Measurements from ENCODE around the gene ARFGAP1.

The ARFGAP1 gene

GRCh38 chr20:63318391-63319163 lies 46.0 kb downstream of the ARFGAP1 start:
- H3K4me3 Mint-ChIP-seq: no peak overlapping the region
- peaks cover 17% of the 10 kb centered on the region for H3K27me3 Mint-ChIP-seq (ENCODE audit: low read depth, poor library complexity)
- H3K9me3 Mint-ChIP-seq: no peaks in the 10 kb centered on the region
- no peaks in the 10 kb centered on the region for H3K36me3 Mint-ChIP-seq (ENCODE audit: low read depth)
- peaks cover 22% of the 10 kb centered on the region for H3K4me1 Mint-ChIP-seq
- no peak overlapping the region for H3K27ac Mint-ChIP-seq
- no peak for DNase-seq
- no peak for TF ChIP-seq CTCF (IDR thresholded peaks at IDR 0.05)

- TF ChIP-seq CTCF (IDR thresholded peaks at IDR 0.05): no peak
- DNase-seq: no peak
- H3K36me3 Mint-ChIP-seq (ENCODE audit: low read depth): no peaks in the 10 kb centered on the region
- H3K4me1 Mint-ChIP-seq: peaks cover 25% of the 10 kb centered on the region
- H3K9me3 Mint-ChIP-seq: no peaks in the 10 kb centered on the region
- H3K4me3 Mint-ChIP-seq: no peak overlapping the region
- H3K27me3 Mint-ChIP-seq (ENCODE audit: low read depth, poor library complexity): peaks cover 26% of the 10 kb centered on the region
- H3K27ac Mint-ChIP-seq: no peak overlapping the region
Measured at GRCh38 chr20:63319164-63320040, 46.8 kb downstream of the ARFGAP1 start.

- no peaks in the 10 kb centered on the region for H3K36me3 Mint-ChIP-seq (ENCODE audit: low read depth)
- no peaks in the 10 kb centered on the region for H3K9me3 Mint-ChIP-seq
- H3K27ac Mint-ChIP-seq: no peak overlapping the region
- no peak for TF ChIP-seq CTCF (IDR thresholded peaks at IDR 0.05)
- H3K4me3 Mint-ChIP-seq: no peak overlapping the region
- no peak for DNase-seq
- H3K27me3 Mint-ChIP-seq (ENCODE audit: low read depth, poor library complexity): peaks cover 30% of the 10 kb centered on the region
- H3K4me1 Mint-ChIP-seq: peaks cover 25% of the 10 kb centered on the region
Measured at GRCh38 chr20:63320041-63320511, 47.5 kb downstream of the ARFGAP1 start.

GRCh38 chr20:63320616-63321147 lies 48.1 kb downstream of the ARFGAP1 start:
- no peak overlapping the region for H3K4me3 Mint-ChIP-seq
- no peaks in the 10 kb centered on the region for H3K9me3 Mint-ChIP-seq
- no peaks in the 10 kb centered on the region for H3K36me3 Mint-ChIP-seq (ENCODE audit: low read depth)
- H3K27me3 Mint-ChIP-seq (ENCODE audit: low read depth, poor library complexity): peaks cover 30% of the 10 kb centered on the region
- no peak for TF ChIP-seq CTCF (IDR thresholded peaks at IDR 0.05)
- H3K27ac Mint-ChIP-seq: no peak overlapping the region
- DNase-seq: no peak
- H3K4me1 Mint-ChIP-seq: peaks cover 19% of the 10 kb centered on the region

GRCh38 chr20:63321148-63321831 lies 48.7 kb downstream of the ARFGAP1 start:
- Mint-ChIP-seq H3K4me1 (peaks cover 17% of the 10 kb centered on the region), H3K9me3 (no peaks in the 10 kb centered on the region), H3K27ac (no peak overlapping the region), H3K4me3 (no peak overlapping the region), H3K36me3 (ENCODE audit: low read depth) (no peaks in the 10 kb centered on the region), H3K27me3 (ENCODE audit: low read depth, poor library complexity) (peaks cover 30% of the 10 kb centered on the region)
- TF ChIP-seq CTCF (IDR thresholded peaks at IDR 0.05): no peak
- DNase-seq: no peak
